ENCODE measurements around the gene MNT. TPM values are rescaled to one million over a fixed set of nuclear protein-coding genes. Genes with fewer than 3 reads are reported as not detected.

Gene MNT
- total and polyA plus RNA-seq, 2 of the 8 experiments (the other 6 are each of a cell fraction or from before 2014, with no cell fraction given) = 5.0 to 17.3 TPM

DNA sequence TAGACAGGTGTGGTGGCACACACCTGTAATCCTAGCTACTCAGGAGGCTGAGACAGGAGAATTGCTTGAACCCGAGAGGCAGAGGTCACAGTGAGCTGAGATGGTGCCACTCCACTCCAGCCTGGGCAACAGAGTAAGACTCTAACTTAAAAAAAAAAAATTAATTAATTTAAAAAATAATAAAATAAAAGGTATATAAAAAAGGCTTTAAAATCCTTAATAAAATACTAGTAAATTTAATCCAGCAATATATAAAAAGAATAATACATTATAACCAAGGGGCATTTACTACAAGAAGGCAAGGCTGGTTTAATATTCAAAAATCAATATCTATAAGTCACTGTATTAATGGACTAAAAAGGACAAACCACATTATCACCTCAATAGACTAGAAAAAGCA, 44.8 kb upstream of the MNT start (continued):
- TF ChIP-seq ZNF274 (IDR thresholded peaks at IDR 0.05; ENCODE audit: borderline replicate concordance, extremely low read depth, low read length) (no peak), KDM1A (IDR thresholded peaks at IDR 0.05; ENCODE audit: borderline replicate concordance, low read length) (no peak), SP4 (IDR thresholded peaks at IDR 0.05; ENCODE audit: low read length) (no peak), CEBPB (IDR thresholded peaks at IDR 0.05; ENCODE audit: low read depth, low read length) (no peak), HDAC2 (IDR thresholded peaks at IDR 0.05; ENCODE audit: borderline replicate concordance in 1 of 2, low read depth in 2 of 2, low read length in 2 of 2) (no peak)
